Lower leg skin (tissue), 3 donors: ENCODE data around the gene HOXB7.

ENCODE experiments used
- CTCF ChIP-seq, 3 donors: fragments of 450-650 bp; IDR thresholded peaks; one replicate each; pipeline ENCODE4 v1.5.1; 2016; ENCODE audit warnings: antibody characterized with exemption in 3 of 3, mild to moderate bottlenecking in 3 of 3, moderate library complexity in 2 of 3
- POLR2A ChIP-seq, 2 donors: fragments of 450-650 bp; IDR thresholded peaks; one replicate each; pipeline ENCODE4 v1.6.1; 2016 to 2017; ENCODE audit warnings: antibody characterized with exemption in 2 of 2, mild to moderate bottlenecking in 1 of 2, moderate library complexity in 1 of 2

DNA sequence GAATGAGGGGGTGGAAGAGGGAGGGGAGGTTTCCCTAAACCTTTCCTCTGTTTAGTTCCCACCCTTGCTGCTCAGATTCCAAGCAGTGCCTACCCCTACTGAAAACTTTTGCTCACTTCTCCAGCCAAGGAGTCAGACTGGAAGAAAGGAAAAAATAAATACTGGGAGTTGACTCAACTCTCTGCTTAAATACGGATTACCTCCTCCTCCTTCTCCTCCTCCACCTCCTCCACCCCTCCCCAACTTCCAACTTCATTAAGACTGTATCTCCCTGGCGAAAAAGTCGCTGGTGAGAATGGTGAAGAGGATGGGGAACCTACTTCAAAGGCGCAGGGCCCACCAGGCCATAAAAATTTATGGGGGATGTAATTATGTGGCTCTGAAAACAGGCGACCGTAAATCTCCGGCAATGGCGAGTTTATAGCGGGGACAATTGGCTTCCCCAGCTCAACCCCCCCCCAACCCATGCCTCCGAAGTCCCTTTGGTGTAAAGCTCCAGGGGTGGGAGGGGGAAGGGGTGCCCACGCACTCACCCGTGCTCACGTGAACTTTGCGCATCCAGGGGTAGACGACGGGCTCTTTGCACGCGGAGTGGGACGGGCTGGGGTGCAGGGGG lies 33.4 kb downstream of the HOXB7 start:
- no peak for TF ChIP-seq CTCF (IDR thresholded peaks at IDR 0.05)
- no peak for TF ChIP-seq POLR2A (IDR thresholded peaks at IDR 0.05)
